HL-60 (cell line): Measurements from ENCODE around the gene RSPH10B.
"Not testable (repeated sequence)": the region's sequence is repeated elsewhere in the genome, so short reads cannot be mapped to it uniquely, and the experiment has no call there.

Experiments
- DNase-seq, 2 experiments: peaks; one replicate each; pipeline ENCODE4 v3.0.0-alpha.2; 2010 to 2020; ENCODE audit warnings: low read depth in 1 of 2, low spot score in 1 of 2
- H3K27ac ChIP-seq: fragments of 250-450 bp; sonication (Bioruptor Pico); replicated peaks from 2 replicates; pipeline ENCODE4 v1.5.1; 2020; ENCODE audit warnings: mild to moderate bottlenecking, moderate library complexity
- H3K27me3 ChIP-seq: fragments of 250-450 bp; sonication (Bioruptor Pico); 2 replicates; pipeline ENCODE4 v1.5.1; 2021; ENCODE audit warnings: mild to moderate bottlenecking, moderate library complexity; ENCODE audit not compliant: insufficient read depth, poor library complexity, severe bottlenecking
- H3K4me3 ChIP-seq: replicated peaks from 2 replicates; pipeline ENCODE4 v1.5.1; 2011; ENCODE audit warnings: mild to moderate bottlenecking, control low read depth, low read length; ENCODE audit not compliant: insufficient read depth
- GABPA ChIP-seq: IDR thresholded peaks from 2 replicates; pipeline ENCODE4 v1.6.1; 2012; ENCODE audit warnings: low read depth
- POLR2AphosphoS5 ChIP-seq: IDR thresholded peaks from 2 replicates; pipeline ENCODE4 v1.6.1; 2012; ENCODE audit warnings: low read depth
- SPI1 ChIP-seq: IDR thresholded peaks from 2 replicates; pipeline ENCODE4 v1.6.1; 2012; ENCODE audit warnings: low read depth, mild to moderate bottlenecking, borderline replicate concordance

RSPH10B gene

GRCh38 chr7:5931905-5932644, 38.4 kb downstream of the RSPH10B start:
- not testable (repeated sequence) for H3K27me3 ChIP-seq, DNase-seq, H3K4me3 ChIP-seq, H3K27ac ChIP-seq

- not testable (repeated sequence) for DNase-seq, H3K4me3 ChIP-seq, H3K27ac ChIP-seq, H3K27me3 ChIP-seq
Observed at GRCh38 chr7:5931250-5931649, 39.2 kb downstream of the RSPH10B start.

- H3K27ac ChIP-seq, H3K27me3 ChIP-seq, H3K4me3 ChIP-seq, DNase-seq: not testable (repeated sequence)
Observed at GRCh38 chr7:5930290-5930689, 40.2 kb downstream of the RSPH10B start.

GRCh38 chr7:5926263-5926870, 44.1 kb downstream of the RSPH10B start:
- not testable (repeated sequence) for H3K27ac ChIP-seq, H3K4me3 ChIP-seq, DNase-seq, H3K27me3 ChIP-seq

GRCh38 chr7:5924630-5925029, 45.9 kb downstream of the RSPH10B start:
- H3K4me3 ChIP-seq = not testable (repeated sequence)

GRCh38 chr7:5924180-5924579, 46.3 kb downstream of the RSPH10B start:
- DNase-seq, H3K27me3 ChIP-seq, H3K27ac ChIP-seq: not testable (repeated sequence)

More at GRCh38 chr7:5924630-5925029, 45.9 kb downstream of the RSPH10B start:
- H3K27me3 ChIP-seq, DNase-seq, H3K27ac ChIP-seq: not testable (repeated sequence)

GRCh38 chr7:5916529-5916928, 54.0 kb downstream of the RSPH10B start:
- not testable (repeated sequence) for DNase-seq, H3K4me3 ChIP-seq, H3K27me3 ChIP-seq, H3K27ac ChIP-seq

More at GRCh38 chr7:5924180-5924579, 46.3 kb downstream of the RSPH10B start:
- not testable (repeated sequence) for H3K4me3 ChIP-seq

- not testable (repeated sequence) for H3K27me3 ChIP-seq, H3K27ac ChIP-seq, H3K4me3 ChIP-seq, DNase-seq
Observed at GRCh38 chr7:5908835-5909234, 61.7 kb downstream of the RSPH10B start.

- H3K27ac ChIP-seq, H3K27me3 ChIP-seq, H3K4me3 ChIP-seq, DNase-seq: not testable (repeated sequence)
Observed at GRCh38 chr7:5904726-5905125, 65.8 kb downstream of the RSPH10B start.

- H3K4me3 ChIP-seq, H3K27me3 ChIP-seq, DNase-seq, H3K27ac ChIP-seq: not testable (repeated sequence)
Observed at GRCh38 chr7:5903002-5903401, 67.5 kb downstream of the RSPH10B start.

- peak within 1 kb of the TSS; percentile 52 for H3K27ac ChIP-seq
- TF ChIP-seq POLR2AphosphoS5 = peak; percentile 61; the same call in 1 of the 2 replicates
- TF ChIP-seq SPI1 = peak; percentile 28; the same call in 1 of the 2 replicates
- peak; percentile 79 for TF ChIP-seq GABPA
- peak within 1 kb of the TSS; percentile 30 for H3K4me3 ChIP-seq
- peak; percentile 55 to 86 for DNase-seq
- not testable (repeated sequence) for H3K27me3 ChIP-seq
Observed at GRCh38 chr7:5898480-5899224, 71.8 kb downstream of the RSPH10B start, which contains the start of gene CCZ1. CCZ1 (plus strand) TSS chr7:5898733; CDS start chr7:5898800, 67 bp downstream.

- not testable (repeated sequence) for H3K27me3 ChIP-seq, DNase-seq, H3K27ac ChIP-seq, H3K4me3 ChIP-seq
Observed at GRCh38 chr7:5897369-5897919, 73.0 kb downstream of the RSPH10B start.
